Fibroblast of lung (primary cell): Measurements from ENCODE around the gene GINS1.

ENCODE experiments used
- CTCF ChIP-seq, 2 donors: IDR thresholded peaks in 1 of 2; conservative IDR thresholded peaks in 1 of 2; 1 replicate in 1 of 2; 2 replicates in 1 of 2; pipeline ENCODE4 v1.5.1; 2011 to 2012; ENCODE audit warnings: low read length in 2 of 2, control low read depth in 1 of 2, inconsistent platforms in 1 of 2, low read depth in 1 of 2, mild to moderate bottlenecking in 1 of 2
- EZH2 ChIP-seq: IDR thresholded peaks from 2 replicates; pipeline ENCODE4 v1.5.1; 2012; ENCODE audit warnings: low read length, control low read depth, mild to moderate bottlenecking; ENCODE audit errors: missing control alignments

- TF ChIP-seq CTCF (conservative IDR thresholded peaks at IDR 0.05 in 1 of 2, IDR thresholded peaks at IDR 0.05 in 1 of 2; ENCODE audit: low read depth in 1 of 2, low read length in 2 of 2) (peak; percentile 50 to 55), EZH2 (no peak)
Measured at GRCh38 chr20:25399037-25399430, 8.4 kb upstream of the GINS1 start.
